ENCODE results near the gene NAB2. TPM values are rescaled to one million over a fixed set of nuclear protein-coding genes. Genes with fewer than 3 reads are reported as not detected.
A peak's percentile ranks its signal among the peaks of the same experiment; 100 is the strongest.

The NAB2 gene
- total RNA-seq, 1 donor from 2014 or later, result 10.3 TPM

GRCh38 chr12:57142121-57142520, 53.2 kb downstream of the NAB2 start:
- ATAC-seq (ENCODE audit: poor library complexity) (peak; percentile 19), DNase-seq (peak; percentile 44)
- intact Hi-C loops (cut with DNase I), result no loop called here

GRCh38 chr12:57142727-57143126, 53.8 kb downstream of the NAB2 start:
- intact Hi-C loops (cut with DNase I), result no loop called here
- DNase-seq (peak; percentile 26), ATAC-seq (ENCODE audit: poor library complexity) (no peak)

GRCh38 chr12:57143454-57143853, 54.5 kb downstream of the NAB2 start:
- DNase-seq (peak; percentile 37), ATAC-seq (ENCODE audit: poor library complexity) (no peak)
- intact Hi-C loops (cut with DNase I), result no loop called here

Other genes with a start within 250 kb of the NAB2 start
- gene SDR9C7, start 154.7 kb upstream of the NAB2 start, total RNA-seq, result not detected
- gene RDH16, start 131.5 kb upstream of the NAB2 start, total RNA-seq, result 0.24 TPM
- gene ZBTB39, start 82.6 kb upstream of the NAB2 start, total RNA-seq, result 3.0 TPM
- gene TAC3, start 72.6 kb upstream of the NAB2 start, total RNA-seq, result not detected
- gene MYO1A, start 39.0 kb upstream of the NAB2 start, total RNA-seq, result 0.08 TPM
- 3.0 TPM for gene NEMP1, start 10.3 kb upstream of the NAB2 start, total RNA-seq
- gene STAT6, start 22.2 kb downstream of the NAB2 start, total RNA-seq, result 49.5 TPM
- gene LRP1, start 39.4 kb downstream of the NAB2 start, total RNA-seq, result 121 TPM
- gene LRP1-AS, start 58.5 kb downstream of the NAB2 start, total RNA-seq, result not detected
- 0.70 TPM for gene NXPH4, start 127.7 kb downstream of the NAB2 start, total RNA-seq
- 26.8 TPM for gene SHMT2, start 140.6 kb downstream of the NAB2 start, total RNA-seq
- 1.2 TPM for gene STAC3, start 162.1 kb downstream of the NAB2 start, total RNA-seq

All from Right ventricle myocardium superior (tissue), 1 donor.